Thymus (tissue), 11 donors: ENCODE results near the gene ZCCHC4. TPM values are rescaled to one million over a fixed set of nuclear protein-coding genes. Genes with fewer than 3 reads are reported as not detected.
"Not testable (repeated sequence)": the region's sequence is repeated elsewhere in the genome, so short reads cannot be mapped to it uniquely, and the experiment has no call there.

Experiments
- DNase-seq, 9 donors: peaks; one replicate each; pipeline ENCODE4 v3.0.0-alpha.2; 2013; ENCODE audit warnings: low spot score in 9 of 9, low read depth in 6 of 9, missing footprints in 1 of 9
- H3K27ac ChIP-seq, 2 donors: one replicate each; pipeline ENCODE4 v1.5.1; 2013; ENCODE audit warnings: control low read depth in 1 of 2, low read depth in 1 of 2, low read length in 1 of 2, mild to moderate bottlenecking in 1 of 2, moderate library complexity in 1 of 2
- H3K27me3 ChIP-seq, 2 donors: one replicate each; pipeline ENCODE4 v1.5.1; 2013; ENCODE audit warnings: low read length in 1 of 2; ENCODE audit not compliant: control insufficient read depth in 2 of 2, insufficient read depth in 1 of 2
- H3K36me3 ChIP-seq, 2 donors: one replicate each; pipeline ENCODE4 v1.5.1; 2013; ENCODE audit warnings: low read length in 1 of 2, mild to moderate bottlenecking in 1 of 2, moderate library complexity in 1 of 2; ENCODE audit not compliant: control insufficient read depth in 2 of 2, insufficient read depth in 2 of 2
- H3K4me1 ChIP-seq, 2 donors: one replicate each; pipeline ENCODE4 v1.5.1; 2013; ENCODE audit warnings: low read length in 2 of 2; ENCODE audit not compliant: control insufficient read depth in 2 of 2, insufficient read depth in 2 of 2
- H3K4me3 ChIP-seq, 2 donors: one replicate each; pipeline ENCODE4 v1.5.1; 2013; ENCODE audit warnings: low read length in 2 of 2, control low read depth in 1 of 2, mild to moderate bottlenecking in 1 of 2
- H3K9me3 ChIP-seq, 2 donors: one replicate each; pipeline ENCODE4 v1.5.1; 2013; ENCODE audit warnings: low read length in 1 of 2, mild to moderate bottlenecking in 1 of 2; ENCODE audit not compliant: control insufficient read depth in 2 of 2, insufficient read depth in 1 of 2
- WGBS: extraction: QIAGEN DNeasy Blood & Tissue Kit; methylation state at CpG from one replicate; pipeline ENCODE4 v1.1.7; 2013; 5-methylcytosine and 5-hydroxymethylcytosine counted together
- polyA plus RNA-seq: library from polyadenylated mRNA; stranded (reverse); fragments of 200-250 nt; gene quantifications from one replicate; pipeline ENCODE4 v1.2.3, GENCODE V29; 2013
- total RNA-seq: library from RNA; stranded (reverse); fragments of 120-200 nt; gene quantifications from one replicate; pipeline ENCODE4 v1.2.4, GENCODE V29; 2013
- donor health status: healthy.

Gene ZCCHC4
- total and polyA plus RNA-seq, 2 donors = 7.6 to 9.2 TPM

GRCh38 chr4:25310803-25311166 is 1.8 kb upstream of the ZCCHC4 start:
- H3K36me3 ChIP-seq = peaks cover 0 to 3% of the 10 kb centered on the region in 2 donors
- no peaks in the 10 kb centered on the region for H3K9me3 ChIP-seq
- H3K27ac ChIP-seq = peak overlapping the region in 1 of 2 donors; percentile 81
- H3K27me3 ChIP-seq = no peaks in the 10 kb centered on the region
- 80% methylated on average over 1 of the region's 1 CpG for WGBS
- no peak overlapping the region for H3K4me3 ChIP-seq
- peak in 1 of 9 donors; percentile 9 for DNase-seq
- H3K4me1 ChIP-seq = peaks cover 6 to 15% of the 10 kb centered on the region in 2 donors

GRCh38 chr4:25313201-25313895 is 774 bp downstream of the ZCCHC4 start:
- 24% methylated on average over 23 of the region's 23 CpGs for WGBS
- no peaks in the 10 kb centered on the region for H3K27me3 ChIP-seq
- peak overlapping the region; percentile 55 to 78 for H3K27ac ChIP-seq

GRCh38 chr4:25320336-25320735 is 7.8 kb downstream of the ZCCHC4 start:
- Histone ChIP-seq H3K4me1 (no peaks in the 10 kb centered on the region), H3K9me3 (no peaks in the 10 kb centered on the region), H3K4me3 (no peak overlapping the region), H3K36me3 (peaks cover 0 to 5% of the 10 kb centered on the region in 2 donors), H3K27me3 (no peaks in the 10 kb centered on the region), H3K27ac (no peak overlapping the region)
- no peak for DNase-seq
- 97% methylated on average over 2 of the region's 2 CpGs for WGBS

More at GRCh38 chr4:25313201-25313895, 774 bp downstream of the ZCCHC4 start:
- Histone ChIP-seq H3K36me3 (peaks cover 0 to 5% of the 10 kb centered on the region in 2 donors), H3K4me3 (peak overlapping the region; percentile 68 to 79), H3K4me1 (peaks cover 6 to 15% of the 10 kb centered on the region in 2 donors), H3K9me3 (no peaks in the 10 kb centered on the region)
- DNase-seq = peak in 1 of 9 donors; percentile 6

- no peak for DNase-seq
- Histone ChIP-seq H3K27me3 (no peaks in the 10 kb centered on the region), H3K4me3 (no peak overlapping the region), H3K4me1 (no peaks in the 10 kb centered on the region), H3K9me3 (no peaks in the 10 kb centered on the region), H3K27ac (no peak overlapping the region), H3K36me3 (peaks cover 0 to 1% of the 10 kb centered on the region in 2 donors)
- WGBS = 87% methylated on average over 1 of the region's 1 CpG
These were observed 8.2 kb downstream of the ZCCHC4 start for GRCh38 chr4:25320773-25321172.

GRCh38 chr4:25321703-25322102 is 9.1 kb downstream of the ZCCHC4 start:
- no peaks in the 10 kb centered on the region for H3K9me3 ChIP-seq
- 95% methylated on average over 3 of the region's 3 CpGs for WGBS
- H3K36me3 ChIP-seq = no peaks in the 10 kb centered on the region
- H3K4me3 ChIP-seq = no peak overlapping the region
- H3K27me3 ChIP-seq = no peaks in the 10 kb centered on the region
- H3K4me1 ChIP-seq = no peaks in the 10 kb centered on the region
- DNase-seq = no peak
- no peak overlapping the region for H3K27ac ChIP-seq

- not testable (repeated sequence) for H3K27me3 ChIP-seq, H3K4me3 ChIP-seq, H3K36me3 ChIP-seq, H3K27ac ChIP-seq, H3K9me3 ChIP-seq, H3K4me1 ChIP-seq, DNase-seq
- 95% methylated on average over 3 of the region's 3 CpGs for WGBS
These were observed 15.9 kb downstream of the ZCCHC4 start for GRCh38 chr4:25328463-25328862.

GRCh38 chr4:25330335-25330734 is 17.8 kb downstream of the ZCCHC4 start:
- H3K27ac ChIP-seq = no peak overlapping the region
- 96% methylated on average over 1 of the region's 1 CpG for WGBS
- no peak for DNase-seq
- H3K27me3 ChIP-seq = no peaks in the 10 kb centered on the region
- H3K9me3 ChIP-seq = no peaks in the 10 kb centered on the region
- no peak overlapping the region for H3K4me3 ChIP-seq
- H3K4me1 ChIP-seq = no peaks in the 10 kb centered on the region
- no peaks in the 10 kb centered on the region for H3K36me3 ChIP-seq

- H3K4me3 ChIP-seq = no peak overlapping the region
- H3K4me1 ChIP-seq = no peaks in the 10 kb centered on the region
- no peaks in the 10 kb centered on the region for H3K9me3 ChIP-seq
- no peaks in the 10 kb centered on the region for H3K36me3 ChIP-seq
- no peak overlapping the region for H3K27ac ChIP-seq
- no peaks in the 10 kb centered on the region for H3K27me3 ChIP-seq
- WGBS = 91% methylated on average over 12 of the region's 12 CpGs
- DNase-seq = no peak
These were observed 18.6 kb downstream of the ZCCHC4 start for GRCh38 chr4:25330905-25331808.

- H3K9me3 ChIP-seq = no peaks in the 10 kb centered on the region
- H3K36me3 ChIP-seq = no peaks in the 10 kb centered on the region
- no peaks in the 10 kb centered on the region for H3K4me1 ChIP-seq
- no peaks in the 10 kb centered on the region for H3K27me3 ChIP-seq
- WGBS = 97% methylated on average over 2 of the region's 2 CpGs
- H3K4me3 ChIP-seq = no peak overlapping the region
- H3K27ac ChIP-seq = no peak overlapping the region
- no peak for DNase-seq
These were observed 31.1 kb downstream of the ZCCHC4 start for GRCh38 chr4:25343671-25344070.
